Measurements from ENCODE around the gene MUC2. TPM values are rescaled to one million over a fixed set of nuclear protein-coding genes. Genes with fewer than 3 reads are reported as not detected.

MUC2 gene
- total RNA-seq, result under 1 TPM in 1 of 6 experiments, not detected in 5; 0.04 TPM
- long read RNA-seq, result 0 reads

DNA sequence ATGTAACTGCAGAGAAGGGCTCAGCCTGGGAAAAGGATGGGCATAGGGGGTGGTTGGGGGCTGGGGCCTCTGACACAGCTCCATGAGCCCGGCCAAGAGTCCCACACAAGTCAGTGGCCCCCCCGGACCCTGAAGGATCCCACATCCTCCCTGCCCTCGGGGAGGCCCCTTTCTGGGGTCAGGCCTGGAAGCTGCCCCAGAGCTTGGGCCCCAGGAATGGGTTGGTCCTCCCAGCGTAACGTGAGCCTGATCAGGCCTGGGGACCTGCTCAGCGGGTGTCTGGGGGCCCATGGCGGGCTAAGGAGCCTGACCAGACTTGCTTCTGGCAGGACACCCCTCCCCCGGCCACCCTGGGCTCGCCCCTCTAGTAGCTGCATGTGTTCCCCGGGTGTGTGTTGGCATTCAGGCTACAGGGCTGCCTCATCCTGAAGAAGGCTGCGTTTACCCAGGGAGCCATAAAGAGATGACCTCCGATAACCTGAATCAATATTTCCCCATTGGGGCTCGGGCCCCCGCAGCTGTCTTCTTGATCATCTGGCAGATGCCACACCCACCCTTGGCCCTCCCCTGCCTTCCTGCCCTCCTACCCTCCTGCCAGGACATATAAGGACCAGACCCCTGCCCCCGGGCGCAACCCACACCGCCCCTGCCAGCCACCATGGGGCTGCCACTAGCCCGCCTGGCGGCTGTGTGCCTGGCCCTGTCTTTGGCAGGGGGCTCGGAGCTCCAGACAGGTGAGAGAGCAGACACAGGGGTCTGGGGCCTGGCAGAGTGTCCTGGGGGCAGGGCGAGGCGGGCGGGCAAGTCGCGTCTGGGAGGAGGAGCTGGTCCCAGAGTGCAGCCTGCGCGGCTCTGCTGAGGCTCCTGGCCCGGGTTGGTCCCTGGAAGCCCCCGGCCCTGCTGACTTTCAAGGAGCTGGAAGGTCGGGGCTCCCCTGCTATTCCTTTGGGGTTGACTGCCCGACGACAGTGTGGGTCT is at the start of gene MUC2:
MUC2 (plus strand) TSS at position 631 of the 978 bp plus-strand sequence.
- intact Hi-C loops (cut with DNase I), result no loop called here
- 67% methylated on average over 4 of the region's 32 CpGs for WGBS (ENCODE audit: insufficient coverage, low coverage, low lambda C conversion rate, missing lambda C conversion rate)
- Histone ChIP-seq H3K27ac (no peak within 1 kb of the TSS), H3K9me3 (no peaks in the 10 kb centered on the region), H3K4me1 (no peaks in the 10 kb centered on the region), H3K27me3 (no peaks in the 10 kb centered on the region), H3K36me3 (no peaks in the 10 kb centered on the region), H3K4me3 (no peak within 1 kb of the TSS)
- TF ChIP-seq, protein P1, sequence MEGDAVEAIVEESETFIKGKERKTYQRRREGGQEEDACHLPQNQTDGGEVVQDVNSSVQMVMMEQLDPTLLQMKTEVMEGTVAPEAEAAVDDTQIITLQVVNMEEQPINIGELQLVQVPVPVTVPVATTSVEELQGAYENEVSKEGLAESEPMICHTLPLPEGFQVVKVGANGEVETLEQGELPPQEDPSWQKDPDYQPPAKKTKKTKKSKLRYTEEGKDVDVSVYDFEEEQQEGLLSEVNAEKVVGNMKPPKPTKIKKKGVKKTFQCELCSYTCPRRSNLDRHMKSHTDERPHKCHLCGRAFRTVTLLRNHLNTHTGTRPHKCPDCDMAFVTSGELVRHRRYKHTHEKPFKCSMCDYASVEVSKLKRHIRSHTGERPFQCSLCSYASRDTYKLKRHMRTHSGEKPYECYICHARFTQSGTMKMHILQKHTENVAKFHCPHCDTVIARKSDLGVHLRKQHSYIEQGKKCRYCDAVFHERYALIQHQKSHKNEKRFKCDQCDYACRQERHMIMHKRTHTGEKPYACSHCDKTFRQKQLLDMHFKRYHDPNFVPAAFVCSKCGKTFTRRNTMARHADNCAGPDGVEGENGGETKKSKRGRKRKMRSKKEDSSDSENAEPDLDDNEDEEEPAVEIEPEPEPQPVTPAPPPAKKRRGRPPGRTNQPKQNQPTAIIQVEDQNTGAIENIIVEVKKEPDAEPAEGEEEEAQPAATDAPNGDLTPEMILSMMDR (IDR thresholded peaks at IDR 0.05), result no peak
- TF ChIP-seq POLR2A (IDR thresholded peaks at IDR 0.05), result no peak
- peak in 1 of 3 donors; percentile 45 for DNase-seq
- ATAC-seq, result no peak

DNA sequence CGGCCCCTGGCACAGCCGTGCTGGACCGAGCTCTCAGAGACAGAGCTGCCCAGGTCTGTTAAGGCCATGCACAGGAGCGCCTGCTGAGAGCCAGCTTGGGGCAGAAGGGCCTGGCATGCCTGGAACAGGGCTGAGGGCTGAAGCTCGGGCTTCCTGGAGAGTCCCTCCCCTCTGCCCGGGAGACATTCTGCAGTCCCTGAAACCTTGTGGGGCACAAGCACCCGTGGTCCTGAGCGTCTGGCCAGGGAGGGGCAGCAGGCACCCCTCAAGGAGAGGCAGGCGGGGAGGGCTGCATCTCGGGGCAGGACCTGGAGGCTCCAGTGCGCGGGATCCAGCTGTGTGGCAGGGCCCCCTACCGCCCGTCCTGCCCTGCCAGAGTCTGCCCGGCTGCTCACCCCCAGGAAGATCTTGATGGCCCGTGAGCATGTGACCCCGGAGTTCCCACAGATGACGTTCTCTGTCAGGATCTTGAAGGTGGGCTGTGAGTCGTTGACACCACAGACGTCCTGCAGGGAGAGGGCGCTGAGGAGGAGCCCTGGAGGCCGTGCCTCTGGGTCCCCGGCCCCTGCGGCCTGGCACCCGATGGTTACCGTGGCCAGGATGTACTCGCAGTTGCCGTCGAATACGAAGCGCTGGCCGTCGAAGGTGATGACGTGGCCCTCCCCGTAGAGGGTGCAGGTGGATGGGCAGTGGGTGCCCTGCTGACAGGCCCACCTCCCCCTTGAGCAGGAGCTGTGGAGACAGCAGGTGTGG is 49.1 kb upstream of the MUC2 start:
- DNase-seq, result no peak
- no peak overlapping the region for H3K27ac ChIP-seq
- intact Hi-C loops (cut with DNase I), result no loop called here
- no peaks in the 10 kb centered on the region for H3K27me3 ChIP-seq
- no peak overlapping the region for H3K4me3 ChIP-seq
- no peak for TF ChIP-seq POLR2A (IDR thresholded peaks at IDR 0.05)
- TF ChIP-seq, protein P1 (IDR thresholded peaks at IDR 0.05), result no peak
- H3K9me3 ChIP-seq, result no peaks in the 10 kb centered on the region
- WGBS (ENCODE audit: insufficient coverage, low coverage, low lambda C conversion rate, missing lambda C conversion rate), result 75% methylated on average over 15 of the region's 35 CpGs
- peak in 2 of 4 donors; percentile 21 to 26 for ATAC-seq
- H3K4me1 ChIP-seq, result no peaks in the 10 kb centered on the region
- no peaks in the 10 kb centered on the region for H3K36me3 ChIP-seq

DNA sequence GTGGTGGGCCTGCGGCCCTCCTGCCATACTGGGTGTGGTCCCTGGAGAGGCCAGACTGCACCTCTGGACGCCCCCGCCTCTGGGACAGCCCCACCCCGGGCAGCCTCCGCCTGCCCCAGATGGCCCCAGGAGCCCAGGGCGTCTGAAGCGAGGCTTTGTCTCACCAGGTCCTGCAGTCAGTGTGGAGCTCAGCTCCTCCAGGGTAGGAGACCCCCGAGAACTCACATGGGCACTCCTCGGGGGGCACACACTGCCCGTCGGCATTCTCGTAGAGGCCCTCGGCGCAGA is 48.6 kb upstream of the MUC2 start:
- no peak for TF ChIP-seq POLR2A (IDR thresholded peaks at IDR 0.05)
- TF ChIP-seq, protein P1 (IDR thresholded peaks at IDR 0.05), result no peak
- no CpG with 5 or more reads among the region's 14 CpGs for WGBS (ENCODE audit: insufficient coverage, low coverage, low lambda C conversion rate, missing lambda C conversion rate)
- ATAC-seq (peak in 1 of 4 donors; percentile 8), DNase-seq (no peak)
- Histone ChIP-seq H3K27ac (no peak overlapping the region), H3K36me3 (no peaks in the 10 kb centered on the region), H3K27me3 (no peaks in the 10 kb centered on the region), H3K4me3 (no peak overlapping the region), H3K9me3 (no peaks in the 10 kb centered on the region), H3K4me1 (no peaks in the 10 kb centered on the region)
- intact Hi-C loops (cut with DNase I), result no loop called here

DNA sequence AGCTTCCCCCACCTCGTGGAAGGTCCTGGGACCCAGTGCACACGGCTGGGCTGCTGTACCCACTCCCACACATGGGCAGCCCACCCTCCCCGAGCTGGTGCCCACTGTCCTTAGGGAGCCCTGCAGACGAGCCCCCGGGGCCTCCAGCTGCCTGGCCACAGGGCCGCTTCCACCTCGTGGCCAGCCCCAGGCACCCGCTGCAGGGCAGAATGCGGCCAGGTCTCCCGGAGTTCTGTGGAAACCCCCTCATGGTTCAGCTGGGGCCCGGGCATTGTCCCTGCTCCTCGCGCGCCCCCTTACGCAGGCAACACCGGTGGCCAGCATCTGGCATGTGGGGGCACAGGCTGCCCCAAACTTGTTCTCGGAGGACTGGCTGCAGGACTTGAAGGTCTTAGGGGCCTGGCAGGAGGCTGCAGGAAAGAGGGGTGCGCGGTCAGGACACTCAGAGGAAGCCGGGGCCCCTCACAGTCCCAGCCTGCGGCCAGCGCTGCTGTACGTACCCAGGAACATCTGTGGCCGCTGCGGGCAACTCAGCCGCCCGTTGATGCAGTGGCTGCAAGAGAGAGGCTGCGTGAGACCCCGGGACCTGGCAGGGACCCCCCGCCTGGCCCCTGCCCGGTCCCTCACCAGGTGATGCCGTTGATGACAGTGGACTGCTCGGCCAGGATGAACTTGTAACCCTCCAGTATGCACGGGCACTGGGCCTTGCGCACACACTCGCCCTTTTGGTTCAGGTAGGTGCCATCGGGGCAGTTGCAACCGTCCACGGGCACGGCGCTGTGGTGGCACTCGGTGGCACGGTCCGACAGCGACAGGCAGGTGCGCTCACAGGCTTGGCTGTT is 47.8 kb upstream of the MUC2 start:
- intact Hi-C loops (cut with DNase I), result no loop called here
- no peak for ATAC-seq

More for the DNA sequence above, 47.8 kb upstream of the MUC2 start:
- H3K27me3 ChIP-seq, result no peaks in the 10 kb centered on the region
- no peaks in the 10 kb centered on the region for H3K9me3 ChIP-seq
- no peak overlapping the region for H3K4me3 ChIP-seq
- WGBS (ENCODE audit: insufficient coverage, low coverage, low lambda C conversion rate, missing lambda C conversion rate), result 64% methylated on average over 6 of the region's 46 CpGs
- no peaks in the 10 kb centered on the region for H3K36me3 ChIP-seq
- no peak overlapping the region for H3K27ac ChIP-seq
- TF ChIP-seq, protein P1 (IDR thresholded peaks at IDR 0.05), result no peak
- no peak for TF ChIP-seq POLR2A (IDR thresholded peaks at IDR 0.05)
- H3K4me1 ChIP-seq, result no peaks in the 10 kb centered on the region
- no peak for DNase-seq
